A673 (cell line): Measurements from ENCODE around the gene GID4.

Experiments
- EZH2 ChIP-seq: fragments of 200-600 bp; sonication (generic); IDR thresholded peaks from 2 replicates; pipeline ENCODE4 v1.6.1; 2017; ENCODE audit warnings: borderline replicate concordance, low read depth, mild to moderate bottlenecking, mixed read lengths, antibody characterized with exemption, low read length; ENCODE audit not compliant: poor library complexity, severe bottlenecking
- TF ChIP-seq, protein P1 (sequence below): fragments of 300-800, 200-600 bp; sonication (generic); conservative IDR thresholded peaks from 2 replicates; pipeline ENCODE4 v1.5.1; 2017; ENCODE audit warnings: low read depth, mild to moderate bottlenecking, antibody characterized with exemption, low read length, moderate library complexity, mixed read lengths

DNA sequence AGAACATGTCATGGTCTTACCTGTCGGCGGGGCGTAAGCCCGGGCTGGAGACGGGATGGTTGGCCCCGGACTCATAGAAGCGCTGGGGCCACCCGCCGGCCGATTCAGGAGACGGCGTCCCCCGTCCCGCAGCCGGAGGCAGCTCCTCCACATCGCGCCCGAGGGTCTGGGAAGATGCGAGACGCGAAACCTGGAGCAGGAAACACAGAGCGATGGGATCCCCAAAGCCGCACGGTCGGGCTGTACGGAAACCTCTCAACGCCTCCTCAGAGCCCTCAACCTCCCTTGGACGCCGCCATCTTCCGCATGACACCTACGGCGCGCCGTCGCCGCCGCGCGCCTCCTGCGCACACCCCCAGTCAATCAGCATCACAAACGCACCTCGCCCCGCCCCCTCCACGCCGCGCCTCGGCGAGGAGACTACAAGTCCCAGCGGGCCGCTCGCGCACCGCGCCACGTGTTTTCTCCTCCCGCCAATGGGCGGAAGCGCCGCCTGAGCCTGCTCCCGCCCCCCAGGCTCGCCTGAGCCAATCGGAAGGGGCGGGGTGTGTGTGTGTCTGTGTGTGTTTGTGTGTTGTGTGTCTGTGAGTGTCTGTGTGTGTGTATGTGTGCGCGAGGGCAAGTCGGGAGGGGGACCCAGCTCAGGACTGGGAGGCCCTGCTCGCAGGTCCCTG is at the start of gene GID4, which contains the start of gene ATPAF2:
- TF ChIP-seq, protein P1, sequence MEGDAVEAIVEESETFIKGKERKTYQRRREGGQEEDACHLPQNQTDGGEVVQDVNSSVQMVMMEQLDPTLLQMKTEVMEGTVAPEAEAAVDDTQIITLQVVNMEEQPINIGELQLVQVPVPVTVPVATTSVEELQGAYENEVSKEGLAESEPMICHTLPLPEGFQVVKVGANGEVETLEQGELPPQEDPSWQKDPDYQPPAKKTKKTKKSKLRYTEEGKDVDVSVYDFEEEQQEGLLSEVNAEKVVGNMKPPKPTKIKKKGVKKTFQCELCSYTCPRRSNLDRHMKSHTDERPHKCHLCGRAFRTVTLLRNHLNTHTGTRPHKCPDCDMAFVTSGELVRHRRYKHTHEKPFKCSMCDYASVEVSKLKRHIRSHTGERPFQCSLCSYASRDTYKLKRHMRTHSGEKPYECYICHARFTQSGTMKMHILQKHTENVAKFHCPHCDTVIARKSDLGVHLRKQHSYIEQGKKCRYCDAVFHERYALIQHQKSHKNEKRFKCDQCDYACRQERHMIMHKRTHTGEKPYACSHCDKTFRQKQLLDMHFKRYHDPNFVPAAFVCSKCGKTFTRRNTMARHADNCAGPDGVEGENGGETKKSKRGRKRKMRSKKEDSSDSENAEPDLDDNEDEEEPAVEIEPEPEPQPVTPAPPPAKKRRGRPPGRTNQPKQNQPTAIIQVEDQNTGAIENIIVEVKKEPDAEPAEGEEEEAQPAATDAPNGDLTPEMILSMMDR: no peak
- TF ChIP-seq EZH2: no peak
